PC-9 (cell line): ENCODE data around the gene ZNF219.

Experiments used
- CTCF ChIP-seq: fragments of 200-600 bp; sonication (generic); conservative IDR thresholded peaks from 2 replicates; pipeline ENCODE4 v1.6.1; 2017; ENCODE audit warnings: mixed run types, antibody characterized with exemption, mild to moderate bottlenecking, moderate library complexity
- EZH2 ChIP-seq: fragments of 200-600 bp; sonication (generic); IDR thresholded peaks from 2 replicates; pipeline ENCODE4 v1.8.0; 2017; ENCODE audit warnings: antibody characterized with exemption, low read depth

- TF ChIP-seq CTCF (no peak), EZH2 (no peak)
Observed at GRCh38 chr14:21098892-21099595, 589 bp upstream of the ZNF219 start.
